GM12878 (cell line): ENCODE results near the gene TOMM20. TPM values are rescaled to one million over a fixed set of nuclear protein-coding genes. Genes with fewer than 3 reads are reported as not detected.

ENCODE experiments used
- ATAC-seq: fragments of 200-7000 bp; cut with Tn5 transposase; 3 replicates; pipeline ENCODE4 v1.9.1; 2020; ENCODE audit warnings: mild to moderate bottlenecking, moderate library complexity
- BruUV-seq: library from RNA; stranded (reverse); fragments of 400-500 nt; replicated peaks from 2 replicates; lab custom pipeline; 2021; lab: Mats Ljungman, UMichigan
- CTCF ChIA-PET: fragments of 300-600 bp; sonication (Branson Sonifier 250); formaldehyde crosslinking; extraction: SDS; loops from one replicate; lab custom pipeline; 2021; ENCODE audit warnings: inconsistent platforms; lab: Yijun Ruan, JAX
- POLR2A ChIA-PET: fragments of 350-600 bp; formaldehyde crosslinking; extraction: SDS; loops from one replicate; lab custom pipeline; 2021; ENCODE audit warnings: inconsistent platforms; lab: Charles Lee
- RAD21 ChIA-PET: fragments of 300-600 bp; sonication (Branson Sonifier 250); formaldehyde crosslinking; loops from one replicate; lab custom pipeline; 2023; ENCODE audit warnings: antibody characterized with exemption; ENCODE audit not compliant: unreplicated experiment; lab: Charles Lee
- SMC1A ChIA-PET: fragments of 300-600 bp; sonication (Branson Sonifier 250); formaldehyde crosslinking; loops from one replicate; lab custom pipeline; 2023; ENCODE audit not compliant: unreplicated experiment, uncharacterized antibody; lab: Charles Lee
- DNase-seq: peaks from one replicate; pipeline ENCODE4 v3.0.0-alpha.2; 2011; ENCODE audit warnings: low read depth, low spot score
- FAIRE-seq: peaks from 3 replicates; lab custom pipeline; 2011; peaks lifted over from hg19 to GRCh38; lab: Jason Lieb, UNC
- H2AFZ ChIP-seq: 2 replicates; pipeline ENCODE4 v1.6.0; 2011; ENCODE audit warnings: low read depth, low read length, control low read depth; ENCODE audit not compliant: control insufficient read depth
- H3K27ac ChIP-seq: 2 replicates; pipeline ENCODE4 v1.5.1; 2011; ENCODE audit warnings: control low read depth; ENCODE audit not compliant: control insufficient read depth, insufficient read depth
- H3K27me3 ChIP-seq, 2 experiments: replicated peaks in 1 of 2; 2 replicates each; pipeline versions ENCODE4 v1.6.0 to v1.6.1; 2011; ENCODE audit warnings: low read length in 1 of 2; ENCODE audit not compliant: control insufficient read depth in 2 of 2, insufficient read depth in 2 of 2
- H3K36me3 ChIP-seq, 2 experiments: 2 replicates each; pipeline ENCODE4 v1.5.1; 2011; ENCODE audit warnings: low read length in 1 of 2; ENCODE audit not compliant: control insufficient read depth in 2 of 2, insufficient read depth in 2 of 2
- H3K4me1 ChIP-seq: 2 replicates; pipeline ENCODE4 v1.6.1; 2011; ENCODE audit warnings: mild to moderate bottlenecking, low read length, moderate library complexity, mixed read lengths; ENCODE audit not compliant: control insufficient read depth, insufficient read depth
- H3K4me2 ChIP-seq: 2 replicates; pipeline ENCODE4 v1.6.0; 2011; ENCODE audit warnings: control low read depth; ENCODE audit not compliant: control insufficient read depth, insufficient read depth
- H3K4me3 ChIP-seq: fragments of 200-600 bp; sonication (generic); 2 replicates; pipeline ENCODE4 v1.5.1; 2016
- H3K79me2 ChIP-seq: 2 replicates; pipeline ENCODE4 v1.6.0; 2011; ENCODE audit warnings: low read length; ENCODE audit not compliant: control insufficient read depth, insufficient read depth
- H3K9ac ChIP-seq: 2 replicates; pipeline ENCODE4 v1.8.0; 2011; ENCODE audit warnings: low read length, control low read depth, mixed read lengths; ENCODE audit not compliant: control insufficient read depth, insufficient read depth
- H3K9me3 ChIP-seq: replicated peaks from 3 replicates; pipeline ENCODE4 v1.5.1; 2011; ENCODE audit warnings: mild to moderate bottlenecking, low read length; ENCODE audit not compliant: control insufficient read depth, insufficient read depth
- H4K20me1 ChIP-seq: 2 replicates; pipeline ENCODE4 v1.6.0; 2011; ENCODE audit not compliant: control insufficient read depth, insufficient read depth
- BACH1 ChIP-seq: fragments of 450-650 bp; IDR thresholded peaks from 2 replicates; pipeline ENCODE4 v1.6.1; 2017; ENCODE audit warnings: mild to moderate bottlenecking, borderline replicate concordance
- CHD4 ChIP-seq: fragments of 200-600 bp; sonication (generic); IDR thresholded peaks from 2 replicates; pipeline ENCODE4 v1.6.1; 2016; ENCODE audit warnings: mild to moderate bottlenecking
- FOXK2 ChIP-seq: fragments of 450-650 bp; IDR thresholded peaks from 2 replicates; pipeline ENCODE4 v1.6.1; 2017; ENCODE audit warnings: mild to moderate bottlenecking, moderate library complexity
- GATAD2B ChIP-seq: fragments of 450-650 bp; conservative IDR thresholded peaks from 2 replicates; pipeline ENCODE4 v1.6.1; 2017; ENCODE audit warnings: low read depth, mild to moderate bottlenecking, moderate library complexity
- JUNB ChIP-seq: IDR thresholded peaks from 2 replicates; pipeline ENCODE4 v1.6.1; 2016; ENCODE audit warnings: antibody characterized with exemption, mild to moderate bottlenecking
- KLF5 ChIP-seq: fragments of 450-650 bp; IDR thresholded peaks from 2 replicates; pipeline ENCODE4 v1.6.1; 2014; ENCODE audit warnings: mild to moderate bottlenecking; ENCODE audit not compliant: partially characterized antibody
- MTA2 ChIP-seq: fragments of 450-650 bp; IDR thresholded peaks from 2 replicates; pipeline ENCODE4 v1.6.1; 2016; ENCODE audit warnings: low read depth, mild to moderate bottlenecking, moderate library complexity
- NFYB ChIP-seq: IDR thresholded peaks from 2 replicates; pipeline ENCODE4 v1.6.1; 2011; ENCODE audit warnings: low read depth, mild to moderate bottlenecking, low read length, improper control_type of control experiment, moderate library complexity; ENCODE audit not compliant: insufficient read depth
- RAD21 ChIP-seq: IDR thresholded peaks from 2 replicates; pipeline ENCODE4 v1.6.1; 2011; ENCODE audit warnings: mild to moderate bottlenecking, low read depth, low read length, moderate library complexity; ENCODE audit not compliant: insufficient read depth
- ZNF274 ChIP-seq: IDR thresholded peaks from one replicate; pipeline ENCODE4 v1.8.0; 2011; ENCODE audit not compliant: insufficient read length, insufficient read depth
- ZNF592 ChIP-seq: fragments of 450-650 bp; IDR thresholded peaks from 2 replicates; pipeline ENCODE4 v1.6.1; 2017; ENCODE audit warnings: mild to moderate bottlenecking, moderate library complexity
- ZNF687 ChIP-seq: fragments of 450-650 bp; IDR thresholded peaks from 2 replicates; pipeline ENCODE4 v1.6.1; 2017; ENCODE audit warnings: mild to moderate bottlenecking, moderate library complexity
- WGBS: methylation state at CpG from one replicate; pipeline ENCODE4 v1.1.6; 2016; ENCODE audit warnings: low lambda C conversion rate; ENCODE audit not compliant: insufficient replicate concordance, insufficient coverage; ENCODE audit errors: missing lambda C conversion rate; 5-methylcytosine and 5-hydroxymethylcytosine counted together
- in situ Hi-C: fragments of 300-500 bp; cut with MboI; formaldehyde crosslinking; loops from 9 replicates; pipeline ENCODE4 v1.14.3; 2018; ENCODE audit warnings: mixed read lengths
- intact Hi-C: fragments of 100-400 bp; cut with micrococcal nuclease; formaldehyde crosslinking; loops from one replicate; pipeline ENCODE4 v1.14.2; 2022; ENCODE audit not compliant: unreplicated experiment
- polyA plus RNA-seq, 11 experiments: library from polyadenylated mRNA; depleted of rRNA in 4 of 11; unstranded in 6 of 11; stranded (reverse) in 5 of 11; fragments of >200 nt; fragmentation: Nextera tagmentation in 4 of 11; fragmentation: Illumina TruSeq in 1 of 11; extraction: Ambion mirVana in 4 of 11; extraction: Trizol in 1 of 11; gene quantifications; 1 replicate in 1 of 11; 2 replicates in 10 of 11; pipeline versions ENCODE4 v1.2.1 to v1.2.3, GENCODE V29; 2011 to 2016; ENCODE audit warnings: inconsistent platforms in 2 of 11, missing spikeins in 2 of 11, low read depth in 1 of 11
- total RNA-seq, 4 experiments: library from RNA; depleted of rRNA in 3 of 4; stranded (reverse); fragments of >200 nt in 3 of 4; fragmentation: Illumina TruSeq in 1 of 4; extraction: Trizol in 1 of 4; gene quantifications; 2 replicates each; pipeline versions ENCODE4 v1.2.1 to v1.2.3, GENCODE V29; 2013 to 2021

The TOMM20 gene
- total and polyA plus RNA-seq, 10 of the 15 experiments (the other 5 are each of a cell fraction or from before 2014, with no cell fraction given), result 39.8 to 138 (median 70.1) TPM

GRCh38 chr1:235088430-235088829 is 40.2 kb downstream of the TOMM20 start:
- WGBS, result 67% methylated on average over 6 of the region's 6 CpGs
- CTCF ChIA-PET, result interaction anchor here (0.6 to 1.2 kb wide), 3 partner anchors 17 to 592 kb away, joined by 3 read pairs; no protein-coding TSS in a partner anchor
- Histone ChIP-seq H3K4me1 (peaks cover 2% of the 10 kb centered on the region), H3K4me3 (no peak overlapping the region), H3K9me3 (no peaks in the 10 kb centered on the region), H2AFZ (no peak overlapping the region), H3K4me2 (no peak overlapping the region), H3K79me2 (no peaks in the 10 kb centered on the region), H4K20me1 (no peaks in the 10 kb centered on the region), H3K27me3 (no peaks in the 10 kb centered on the region), H3K27ac (no peak overlapping the region)
- in situ Hi-C loops, result loop anchor here (10.0 to 25.0 kb wide), 2 partner anchors 354 to 976 kb away; no protein-coding TSS in a partner anchor
- ATAC-seq (no peak), FAIRE-seq (no peak), DNase-seq (no peak)
- POLR2A ChIA-PET, result interaction anchor here (0.8 kb wide), 1 partner anchor 39 kb away, joined by 3 read pairs; no protein-coding TSS in a partner anchor
- intact Hi-C loops, result no loop called here
- no TSS peak for BruUV-seq
- RAD21 ChIA-PET, result interaction anchor here (1.1 kb wide), 1 partner anchor 588 kb away, joined by 3 read pairs; no protein-coding TSS in a partner anchor
- SMC1A ChIA-PET, result interaction anchor here (0.6 to 1.8 kb wide), 5 partner anchors 328 to 593 kb away, joined by 3 to 8 read pairs (median 3); no protein-coding TSS in a partner anchor
- TF ChIP-seq FOXK2 (no peak), BACH1 (no peak), KLF5 (no peak), ZNF274 (no peak), RAD21 (no peak), GATAD2B (no peak), ZNF592 (no peak), CHD4 (no peak), MTA2 (no peak), JUNB (no peak), ZNF687 (no peak), NFYB (no peak)
- TF ChIP-seq, all 136 proteins: peak for 0
- no peaks in the 10 kb centered on the region for H3K36me3 ChIP-seq
- H3K9ac ChIP-seq, result no peak overlapping the region
